ENCODE data around the gene GRIN2D.
A peak's percentile ranks its signal among the peaks of the same experiment; 100 is the strongest.

GRIN2D gene

GRCh38 chr19:48363810-48364597, 29.5 kb upstream of the GRIN2D start, which contains the start of the genes SYNGR4 and TMEM143:
SYNGR4 (plus strand) TSS chr19:48364367; CDS start chr19:48365843, 1,476 bp downstream.
TMEM143 (minus strand) TSS chr19:48363940; CDS start chr19:48363920, 20 bp downstream.
- Histone ChIP-seq H3K4me1 (peaks cover 10% of the 10 kb centered on the region), H3K36me3 (ENCODE audit: control insufficient read depth, insufficient read depth, low read length) (no peaks in the 10 kb centered on the region), H2AFZ (peak within 1 kb of the TSS; percentile 88), H3K4me2 (ENCODE audit: low read length) (peak within 1 kb of the TSS; percentile 75), H3K9ac (peak within 1 kb of the TSS; percentile 69), H3K79me2 (no peaks in the 10 kb centered on the region), H3K27ac (peak within 1 kb of the TSS; percentile 93), H3K27me3 (ENCODE audit: control insufficient read depth, insufficient read depth, low read length) (no peaks in the 10 kb centered on the region), H3K4me3 (ENCODE audit: low read depth, low read length) (peak within 1 kb of the TSS; percentile 61), H3K9me3 (ENCODE audit: control insufficient read depth, low read length) (no peaks in the 10 kb centered on the region)
- no peak for TF ChIP-seq CTCF (IDR thresholded peaks at IDR 0.05)

- peaks cover 10% of the 10 kb centered on the region for H3K4me1 ChIP-seq
- H3K4me3 ChIP-seq (ENCODE audit: low read depth, low read length), result peak overlapping the region; percentile 61
- H3K9me3 ChIP-seq (ENCODE audit: control insufficient read depth, low read length), result no peaks in the 10 kb centered on the region
- peak overlapping the region; percentile 57 for H2AFZ ChIP-seq
- H3K4me2 ChIP-seq (ENCODE audit: low read length), result peak overlapping the region; percentile 75
- no peaks in the 10 kb centered on the region for H3K36me3 ChIP-seq (ENCODE audit: control insufficient read depth, insufficient read depth, low read length)
- H3K9ac ChIP-seq, result no peak overlapping the region
- TF ChIP-seq CTCF (IDR thresholded peaks at IDR 0.05), result no peak
- H3K27ac ChIP-seq, result peak overlapping the region; percentile 93
- no peaks in the 10 kb centered on the region for H3K79me2 ChIP-seq
- H3K27me3 ChIP-seq (ENCODE audit: control insufficient read depth, insufficient read depth, low read length), result no peaks in the 10 kb centered on the region
Measured at GRCh38 chr19:48364598-48365348, 28.7 kb upstream of the GRIN2D start.

GRCh38 chr19:48365602-48366001, 27.9 kb upstream of the GRIN2D start:
- H3K27ac ChIP-seq, result no peak overlapping the region
- peaks cover 10% of the 10 kb centered on the region for H3K4me1 ChIP-seq
- TF ChIP-seq CTCF (IDR thresholded peaks at IDR 0.05), result no peak
- no peaks in the 10 kb centered on the region for H3K9me3 ChIP-seq (ENCODE audit: control insufficient read depth, low read length)
- no peak overlapping the region for H2AFZ ChIP-seq
- no peak overlapping the region for H3K4me3 ChIP-seq (ENCODE audit: low read depth, low read length)
- no peaks in the 10 kb centered on the region for H3K79me2 ChIP-seq
- H3K27me3 ChIP-seq (ENCODE audit: control insufficient read depth, insufficient read depth, low read length), result no peaks in the 10 kb centered on the region
- no peaks in the 10 kb centered on the region for H3K36me3 ChIP-seq (ENCODE audit: control insufficient read depth, insufficient read depth, low read length)
- H3K9ac ChIP-seq, result no peak overlapping the region
- no peak overlapping the region for H3K4me2 ChIP-seq (ENCODE audit: low read length)

GRCh38 chr19:48367855-48368254, 25.6 kb upstream of the GRIN2D start:
- Histone ChIP-seq H2AFZ (peak overlapping the region; percentile 51), H3K27ac (peak overlapping the region; percentile 13), H3K27me3 (ENCODE audit: control insufficient read depth, insufficient read depth, low read length) (no peaks in the 10 kb centered on the region), H3K9me3 (ENCODE audit: control insufficient read depth, low read length) (no peaks in the 10 kb centered on the region), H3K4me2 (ENCODE audit: low read length) (no peak overlapping the region), H3K4me3 (ENCODE audit: low read depth, low read length) (no peak overlapping the region), H3K36me3 (ENCODE audit: control insufficient read depth, insufficient read depth, low read length) (no peaks in the 10 kb centered on the region), H3K9ac (no peak overlapping the region), H3K79me2 (no peaks in the 10 kb centered on the region), H3K4me1 (peaks cover 18% of the 10 kb centered on the region)
- no peak for TF ChIP-seq CTCF (IDR thresholded peaks at IDR 0.05)

All from parathyroid adenoma (tissue), 2 donors.